Choroid plexus epithelial cell (primary cell): ENCODE results near the gene IL15.

Source experiments
- DNase-seq: peaks from one replicate; pipeline ENCODE4 v3.0.0-alpha.2; 2010; ENCODE audit warnings: low read depth
- H3K4me3 ChIP-seq: 2 replicates; pipeline ENCODE4 v1.5.1; 2011; ENCODE audit warnings: low read depth, mild to moderate bottlenecking, control low read depth, low read length, moderate library complexity
- CTCF ChIP-seq: conservative IDR thresholded peaks from 2 replicates; pipeline ENCODE4 v1.5.1; 2011; ENCODE audit warnings: low read depth, mild to moderate bottlenecking, control low read depth, inconsistent platforms, low read length, moderate library complexity

Gene IL15

GRCh38 chr4:141657550-141658250, 21.3 kb downstream of the IL15 start:
- DNase-seq, result no peak
- TF ChIP-seq CTCF, result no peak
- H3K4me3 ChIP-seq, result no peak overlapping the region

- no peak for DNase-seq
- H3K4me3 ChIP-seq, result no peak overlapping the region
- no peak for TF ChIP-seq CTCF
Measured at GRCh38 chr4:141658309-141658708, 21.9 kb downstream of the IL15 start.

- no peak overlapping the region for H3K4me3 ChIP-seq
- DNase-seq, result peak; percentile 34
- TF ChIP-seq CTCF, result no peak
Measured at GRCh38 chr4:141659539-141659938, 23.2 kb downstream of the IL15 start.

DNA sequence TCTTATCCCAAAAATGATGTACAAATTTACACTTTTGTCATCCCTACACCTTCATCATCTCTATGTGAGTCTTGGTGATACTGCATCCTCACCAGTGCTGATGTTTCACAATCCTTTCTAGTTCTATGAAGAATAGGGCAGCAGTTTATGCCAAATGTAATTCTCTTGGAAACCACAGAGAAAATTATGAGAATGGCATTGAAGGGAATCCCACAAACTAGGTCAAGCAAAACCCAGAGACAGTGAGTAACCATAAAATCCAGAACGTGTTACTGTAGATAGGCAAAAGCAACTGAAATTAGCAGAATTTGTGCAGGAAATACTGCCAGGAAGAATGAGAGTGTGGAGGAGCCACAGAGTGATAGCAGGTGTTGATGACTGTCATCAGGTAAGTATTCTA, 24.5 kb downstream of the IL15 start:
- H3K4me3 ChIP-seq, result no peak overlapping the region
- no peak for TF ChIP-seq CTCF
- DNase-seq, result no peak

DNA sequence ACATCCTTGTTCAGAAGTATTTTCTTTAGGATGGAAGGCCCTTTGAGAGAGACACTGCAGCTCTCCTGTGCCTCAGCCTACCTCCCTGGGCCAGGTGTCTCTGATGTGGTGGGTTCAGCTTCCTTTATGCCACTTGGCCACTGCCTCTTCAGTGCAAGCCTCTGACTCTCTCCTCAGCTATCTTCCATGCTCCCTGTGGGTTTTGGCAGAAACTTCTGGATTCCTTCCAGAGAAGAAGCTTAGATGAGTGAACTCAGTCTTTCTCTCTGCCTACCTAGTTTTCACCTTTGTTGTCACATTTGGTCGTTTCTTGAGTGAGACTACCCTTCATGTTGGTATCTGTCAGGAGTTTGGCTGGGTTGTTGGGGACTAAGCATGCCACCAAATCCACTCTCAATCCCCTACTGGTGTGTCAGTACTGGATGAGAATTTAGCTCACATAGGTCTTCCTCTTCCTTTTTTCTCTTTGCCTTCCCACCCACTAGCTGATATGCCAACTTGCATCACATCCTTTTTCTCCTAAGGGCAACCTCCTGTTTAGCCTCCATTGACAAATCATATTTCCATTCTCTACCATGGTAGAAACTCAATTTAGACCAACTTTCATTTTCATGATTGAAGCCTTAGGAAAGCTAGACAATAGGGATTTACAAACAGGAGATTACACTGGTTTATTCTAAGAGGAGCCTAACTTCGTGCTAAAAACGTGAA, 32.0 kb downstream of the IL15 start:
- TF ChIP-seq CTCF, result no peak
- H3K4me3 ChIP-seq, result no peak overlapping the region
- peak; percentile 61 for DNase-seq

- H3K4me3 ChIP-seq, result no peak overlapping the region
- no peak for TF ChIP-seq CTCF
- DNase-seq, result no peak
Measured at GRCh38 chr4:141669501-141669900, 33.1 kb downstream of the IL15 start.

- TF ChIP-seq CTCF, result no peak
Measured at GRCh38 chr4:141675384-141675783, 39.0 kb downstream of the IL15 start.

More at GRCh38 chr4:141675384-141675783, 39.0 kb downstream of the IL15 start:
- no peak for DNase-seq
- no peak overlapping the region for H3K4me3 ChIP-seq
